Vagina (tissue), 2 donors: Measurements from ENCODE around the gene CD83. TPM values are rescaled to one million over a fixed set of nuclear protein-coding genes. Genes with fewer than 3 reads are reported as not detected.

Experiments used
- DNase-seq, 2 donors: peaks; one replicate each; pipeline ENCODE4 v3.0.0-alpha.2; 2017; ENCODE audit errors: extremely low spot score in 2 of 2
- H3K27ac ChIP-seq: fragments of 200-600 bp; sonication (generic); one replicate; pipeline ENCODE4 v1.5.1; 2019
- H3K27me3 ChIP-seq: fragments of 200-600 bp; sonication (generic); one replicate; pipeline ENCODE4 v1.5.1; 2019
- H3K36me3 ChIP-seq, 2 donors: fragments of 200-600 bp; sonication (generic); one replicate each; pipeline ENCODE4 v1.5.1; 2017 to 2019
- H3K4me1 ChIP-seq: fragments of 200-600 bp; sonication (generic); one replicate; pipeline ENCODE4 v1.5.1; 2019
- H3K4me3 ChIP-seq, 2 donors: fragments of 200-600 bp; sonication (generic); 1 replicate in 1 of 2; 2 replicates in 1 of 2; pipeline ENCODE4 v1.5.1; 2016 to 2019
- H3K9me3 ChIP-seq: fragments of 200-600 bp; sonication (generic); one replicate; pipeline ENCODE4 v1.5.1; 2019
- POLR2A ChIP-seq, 2 donors: fragments of 450-650 bp; IDR thresholded peaks; one replicate each; pipeline ENCODE4 v1.6.1; 2017; ENCODE audit warnings: antibody characterized with exemption in 2 of 2, mild to moderate bottlenecking in 2 of 2, moderate library complexity in 2 of 2
- POLR2AphosphoS5 ChIP-seq, 2 donors: sonication (generic); formaldehyde crosslinking; IDR thresholded peaks; one replicate each; pipeline ENCODE4 v1.9.0; 2017; ENCODE audit warnings: antibody characterized with exemption in 2 of 2, mild to moderate bottlenecking in 2 of 2, low read depth in 1 of 2; ENCODE audit not compliant: insufficient read depth in 1 of 2
- intact Hi-C: fragments of 100-400 bp; cut with DNase I; formaldehyde crosslinking; loops from one replicate; pipeline ENCODE4 v1.15.1; 2023
- total RNA-seq: library from RNA; depleted of rRNA; stranded (reverse); fragments of >200 nt; gene quantifications from one replicate; pipeline ENCODE4 v1.2.3, GENCODE V29; 2016
- TF ChIP-seq, protein P1 (sequence below), 3 experiments: fragments of 450-650 bp in 2 of 3; fragments of 200-600 bp in 1 of 3; sonication (generic) in 1 of 3; IDR thresholded peaks; one replicate each; pipeline ENCODE4 v1.5.1; 2017 to 2019; ENCODE audit warnings: antibody characterized with exemption in 3 of 3, mild to moderate bottlenecking in 2 of 3, moderate library complexity in 2 of 3

CD83 gene
- total RNA-seq, 1 donor from 2014 or later = 26.0 TPM

DNA sequence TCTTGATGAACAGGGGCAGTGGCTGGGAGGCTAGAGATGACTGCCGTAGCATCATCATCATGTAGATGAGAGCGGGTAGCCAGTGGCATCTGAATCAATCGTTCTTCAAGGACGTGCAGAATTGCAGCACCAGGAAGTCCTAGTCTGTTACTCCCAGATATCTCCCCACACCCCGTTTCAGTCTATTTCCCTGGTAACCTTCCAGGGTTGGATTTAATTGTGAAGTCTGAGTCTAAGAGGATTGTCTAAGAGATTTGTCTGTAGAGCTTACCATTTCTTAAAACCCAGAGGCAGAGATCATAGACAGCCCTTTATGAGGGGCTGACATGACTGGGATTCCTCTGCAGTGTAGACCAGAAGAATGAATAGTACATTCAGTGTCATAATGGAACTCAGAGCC lies 16.6 kb upstream of the CD83 start:
- Histone ChIP-seq H3K36me3 (no peaks in the 10 kb centered on the region), H3K9me3 (no peaks in the 10 kb centered on the region), H3K27ac (no peak overlapping the region), H3K4me3 (no peak overlapping the region), H3K4me1 (no peaks in the 10 kb centered on the region), H3K27me3 (no peaks in the 10 kb centered on the region)
- intact Hi-C loops = no loop called here
- TF ChIP-seq POLR2AphosphoS5 (IDR thresholded peaks at IDR 0.05; ENCODE audit: insufficient read depth in 1 of 2, low read depth in 1 of 2) (no peak), POLR2A (IDR thresholded peaks at IDR 0.05) (no peak)
- TF ChIP-seq, protein P1, sequence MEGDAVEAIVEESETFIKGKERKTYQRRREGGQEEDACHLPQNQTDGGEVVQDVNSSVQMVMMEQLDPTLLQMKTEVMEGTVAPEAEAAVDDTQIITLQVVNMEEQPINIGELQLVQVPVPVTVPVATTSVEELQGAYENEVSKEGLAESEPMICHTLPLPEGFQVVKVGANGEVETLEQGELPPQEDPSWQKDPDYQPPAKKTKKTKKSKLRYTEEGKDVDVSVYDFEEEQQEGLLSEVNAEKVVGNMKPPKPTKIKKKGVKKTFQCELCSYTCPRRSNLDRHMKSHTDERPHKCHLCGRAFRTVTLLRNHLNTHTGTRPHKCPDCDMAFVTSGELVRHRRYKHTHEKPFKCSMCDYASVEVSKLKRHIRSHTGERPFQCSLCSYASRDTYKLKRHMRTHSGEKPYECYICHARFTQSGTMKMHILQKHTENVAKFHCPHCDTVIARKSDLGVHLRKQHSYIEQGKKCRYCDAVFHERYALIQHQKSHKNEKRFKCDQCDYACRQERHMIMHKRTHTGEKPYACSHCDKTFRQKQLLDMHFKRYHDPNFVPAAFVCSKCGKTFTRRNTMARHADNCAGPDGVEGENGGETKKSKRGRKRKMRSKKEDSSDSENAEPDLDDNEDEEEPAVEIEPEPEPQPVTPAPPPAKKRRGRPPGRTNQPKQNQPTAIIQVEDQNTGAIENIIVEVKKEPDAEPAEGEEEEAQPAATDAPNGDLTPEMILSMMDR (IDR thresholded peaks at IDR 0.05) = no peak
- no peak for DNase-seq

- TF ChIP-seq POLR2AphosphoS5 (IDR thresholded peaks at IDR 0.05; ENCODE audit: insufficient read depth in 1 of 2, low read depth in 1 of 2) = no peak
- TF ChIP-seq POLR2A (IDR thresholded peaks at IDR 0.05) = no peak
- TF ChIP-seq, protein P1 (IDR thresholded peaks at IDR 0.05) = no peak
- no peak overlapping the region for H3K27ac ChIP-seq
- H3K27me3 ChIP-seq = no peaks in the 10 kb centered on the region
- H3K4me3 ChIP-seq = no peak overlapping the region
- no peaks in the 10 kb centered on the region for H3K4me1 ChIP-seq
- intact Hi-C loops = no loop called here
- H3K36me3 ChIP-seq = no peaks in the 10 kb centered on the region
- DNase-seq = no peak
- no peaks in the 10 kb centered on the region for H3K9me3 ChIP-seq
These were observed 15.2 kb upstream of the CD83 start for GRCh38 chr6:14102383-14102782.

- H3K27ac ChIP-seq = no peak overlapping the region
- no peaks in the 10 kb centered on the region for H3K4me1 ChIP-seq
- TF ChIP-seq, protein P1 (IDR thresholded peaks at IDR 0.05) = no peak
- no peak for TF ChIP-seq POLR2A (IDR thresholded peaks at IDR 0.05)
- TF ChIP-seq POLR2AphosphoS5 (IDR thresholded peaks at IDR 0.05; ENCODE audit: insufficient read depth in 1 of 2, low read depth in 1 of 2) = no peak
- H3K4me3 ChIP-seq = no peak overlapping the region
- H3K36me3 ChIP-seq = no peaks in the 10 kb centered on the region
- DNase-seq = no peak
- intact Hi-C loops = no loop called here
- H3K27me3 ChIP-seq = no peaks in the 10 kb centered on the region
- H3K9me3 ChIP-seq = no peaks in the 10 kb centered on the region
These were observed 12.0 kb upstream of the CD83 start for GRCh38 chr6:14105547-14105946.

DNA sequence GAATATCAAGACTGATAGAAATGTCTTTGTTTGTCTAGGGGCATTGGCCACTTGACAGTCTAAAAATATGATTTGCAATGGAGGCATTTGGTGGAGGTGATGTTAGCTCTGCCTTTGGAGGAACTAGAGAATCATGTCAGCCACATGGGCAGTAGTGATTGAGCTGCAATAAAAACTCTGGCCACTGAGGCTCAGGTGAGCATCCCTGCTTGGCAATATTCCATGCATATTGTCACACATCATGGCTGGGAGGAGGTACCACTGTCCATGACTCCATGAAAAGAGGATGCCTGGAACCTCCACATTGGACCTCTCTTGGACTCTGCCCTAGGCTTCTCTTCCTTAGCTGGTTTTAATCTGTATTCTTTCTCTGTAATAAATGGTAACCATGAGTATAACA lies 10.6 kb upstream of the CD83 start:
- intact Hi-C loops = no loop called here
- no peak for DNase-seq
- H3K36me3 ChIP-seq = no peaks in the 10 kb centered on the region
- H3K4me3 ChIP-seq = no peak overlapping the region
- H3K27ac ChIP-seq = no peak overlapping the region
- no peaks in the 10 kb centered on the region for H3K4me1 ChIP-seq
- H3K27me3 ChIP-seq = no peaks in the 10 kb centered on the region
- TF ChIP-seq POLR2AphosphoS5 (IDR thresholded peaks at IDR 0.05; ENCODE audit: insufficient read depth in 1 of 2, low read depth in 1 of 2) (no peak), POLR2A (IDR thresholded peaks at IDR 0.05) (no peak)
- TF ChIP-seq, protein P1 (IDR thresholded peaks at IDR 0.05) = no peak
- H3K9me3 ChIP-seq = no peaks in the 10 kb centered on the region

DNA sequence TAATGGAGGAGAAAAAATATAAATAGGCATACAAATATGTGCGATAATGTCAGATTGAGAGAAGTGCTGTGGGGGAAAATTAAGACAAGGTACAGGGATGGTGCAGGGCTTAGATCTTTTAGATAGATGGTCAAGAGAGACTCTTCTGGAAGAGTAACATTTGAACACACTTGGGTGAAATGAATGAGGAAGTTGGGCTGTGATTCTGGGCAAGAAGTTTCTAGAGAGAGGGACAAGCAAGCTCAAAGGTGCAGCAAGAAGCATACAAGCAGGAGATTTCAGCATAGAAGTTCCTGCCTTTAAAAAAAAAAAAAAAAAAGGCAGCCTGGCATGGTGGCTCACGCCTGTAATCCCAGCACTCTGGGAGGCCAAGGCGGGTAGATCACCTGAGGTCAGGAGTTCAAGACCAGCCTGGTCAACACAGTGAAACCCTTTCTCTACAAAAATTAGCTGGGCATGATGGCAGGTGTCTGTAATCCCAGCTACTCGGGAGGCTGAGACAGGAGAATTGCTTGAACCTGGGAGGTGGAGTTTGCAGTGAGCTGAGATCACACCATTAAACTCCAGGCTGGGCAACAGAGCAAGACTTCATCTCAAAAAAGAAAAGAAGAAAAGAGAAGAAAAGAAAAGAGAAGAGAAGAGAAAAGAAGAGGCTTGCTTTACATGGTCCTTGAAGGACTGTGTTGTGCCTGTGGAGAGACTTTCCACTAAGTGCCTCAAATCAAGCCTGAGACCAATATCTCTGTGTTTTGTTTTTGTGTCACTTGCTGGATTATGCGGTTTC lies 9.7 kb upstream of the CD83 start:
- H3K4me3 ChIP-seq = no peak overlapping the region
- no peaks in the 10 kb centered on the region for H3K27me3 ChIP-seq
- H3K36me3 ChIP-seq = no peaks in the 10 kb centered on the region
- no peaks in the 10 kb centered on the region for H3K4me1 ChIP-seq
- intact Hi-C loops = no loop called here
- no peak overlapping the region for H3K27ac ChIP-seq
- no peaks in the 10 kb centered on the region for H3K9me3 ChIP-seq
- no peak for TF ChIP-seq POLR2AphosphoS5 (IDR thresholded peaks at IDR 0.05; ENCODE audit: insufficient read depth in 1 of 2, low read depth in 1 of 2)
- TF ChIP-seq, protein P1 (IDR thresholded peaks at IDR 0.05) = no peak
- no peak for TF ChIP-seq POLR2A (IDR thresholded peaks at IDR 0.05)
- no peak for DNase-seq
